Activated naive CD8-positive, alpha-beta T cell treated with anti-CD3 and anti-CD28 coated beads for 36 hours (primary cell): ENCODE measurements around the gene RDH5. TPM values are rescaled to one million over a fixed set of nuclear protein-coding genes. Genes with fewer than 3 reads are reported as not detected.
"Not testable (repeated sequence)": the region's sequence is repeated elsewhere in the genome, so short reads cannot be mapped to it uniquely, and the experiment has no call there.

Experiments used
- DNase-seq: peaks from one replicate; pipeline ENCODE4 v3.0.0; 2021
- H3K27ac Mint-ChIP-seq: one replicate; pipeline ENCODE4 v1.8.0; 2022; ENCODE audit warnings: mild to moderate bottlenecking, moderate library complexity, mixed read lengths
- H3K27me3 Mint-ChIP-seq: one replicate; pipeline ENCODE4 v1.8.0; 2022; ENCODE audit warnings: mild to moderate bottlenecking, mixed read lengths
- H3K36me3 Mint-ChIP-seq: one replicate; pipeline ENCODE4 v1.8.0; 2021; ENCODE audit warnings: mild to moderate bottlenecking, mixed read lengths
- H3K4me1 Mint-ChIP-seq: one replicate; pipeline ENCODE4 v1.8.0; 2021; ENCODE audit warnings: mixed read lengths
- H3K4me3 Mint-ChIP-seq: one replicate; pipeline ENCODE4 v1.8.0; 2022; ENCODE audit warnings: mild to moderate bottlenecking, moderate library complexity, mixed read lengths
- H3K9me3 Mint-ChIP-seq: one replicate; pipeline ENCODE4 v1.8.0; 2022; ENCODE audit warnings: mixed read lengths
- total RNA-seq, 2 experiments: library from RNA; stranded (reverse); gene quantifications; one replicate each; pipeline ENCODE4 v1.2.3, GENCODE V29; 2021

Gene RDH5
- total RNA-seq, 2 experiments from 2014 or later: 4.2 to 6.7 TPM

GRCh38 chr12:55758575-55758974 lies 38.4 kb downstream of the RDH5 start:
- H3K4me1 Mint-ChIP-seq: peaks cover 17% of the 10 kb centered on the region
- DNase-seq, H3K4me3 Mint-ChIP-seq, H3K27ac Mint-ChIP-seq, H3K9me3 Mint-ChIP-seq, H3K27me3 Mint-ChIP-seq: not testable (repeated sequence)
- H3K36me3 Mint-ChIP-seq: peaks cover 15% of the 10 kb centered on the region

- Mint-ChIP-seq H3K36me3 (peaks cover 17% of the 10 kb centered on the region), H3K27ac (peak overlapping the region; percentile 70), H3K9me3 (no peaks in the 10 kb centered on the region), H3K27me3 (no peaks in the 10 kb centered on the region), H3K4me1 (peaks cover 8% of the 10 kb centered on the region), H3K4me3 (no peak overlapping the region)
- no peak for DNase-seq
Measured at GRCh38 chr12:55760663-55761062, 40.5 kb downstream of the RDH5 start.

GRCh38 chr12:55762646-55763045 lies 42.5 kb downstream of the RDH5 start:
- no peak for DNase-seq
- Mint-ChIP-seq H3K27ac (no peak overlapping the region), H3K4me3 (no peak overlapping the region), H3K36me3 (peaks cover 23% of the 10 kb centered on the region), H3K4me1 (peaks cover 8% of the 10 kb centered on the region), H3K9me3 (no peaks in the 10 kb centered on the region), H3K27me3 (no peaks in the 10 kb centered on the region)

GRCh38 chr12:55765736-55766290 lies 45.6 kb downstream of the RDH5 start:
- H3K27me3 Mint-ChIP-seq: no peaks in the 10 kb centered on the region
- H3K4me3 Mint-ChIP-seq: no peak overlapping the region
- H3K9me3 Mint-ChIP-seq: no peaks in the 10 kb centered on the region
- H3K36me3 Mint-ChIP-seq: peaks cover 13% of the 10 kb centered on the region
- peaks cover 6% of the 10 kb centered on the region for H3K4me1 Mint-ChIP-seq
- DNase-seq: no peak
- H3K27ac Mint-ChIP-seq: no peak overlapping the region

- peaks cover 11% of the 10 kb centered on the region for H3K36me3 Mint-ChIP-seq
Measured at GRCh38 chr12:55767156-55767555, 47.0 kb downstream of the RDH5 start.

GRCh38 chr12:55771736-55772135 lies 51.5 kb downstream of the RDH5 start:
- Mint-ChIP-seq H3K27me3 (no peaks in the 10 kb centered on the region), H3K27ac (no peak overlapping the region), H3K4me3 (no peak overlapping the region), H3K4me1 (no peaks in the 10 kb centered on the region), H3K36me3 (peaks cover 11% of the 10 kb centered on the region), H3K9me3 (no peaks in the 10 kb centered on the region)
- no peak for DNase-seq

More at GRCh38 chr12:55767156-55767555, 47.0 kb downstream of the RDH5 start:
- no peak overlapping the region for H3K27ac Mint-ChIP-seq
- no peaks in the 10 kb centered on the region for H3K9me3 Mint-ChIP-seq
- H3K4me1 Mint-ChIP-seq: peaks cover 2% of the 10 kb centered on the region
- no peak for DNase-seq
- H3K27me3 Mint-ChIP-seq: no peaks in the 10 kb centered on the region
- H3K4me3 Mint-ChIP-seq: no peak overlapping the region

Other genes with a start within 250 kb of the RDH5 start
- gene OR6C68, start 228.0 kb upstream of the RDH5 start, total RNA-seq: not detected
- gene OR6C4, start 170.8 kb upstream of the RDH5 start, total RNA-seq: not detected
- not detected for gene OR2AP1, start 147.9 kb upstream of the RDH5 start, total RNA-seq
- gene OR10P1, start 83.5 kb upstream of the RDH5 start, total RNA-seq: not detected
- 1 to 10 TPM; 3.3 to 3.7 TPM for gene ITGA7, start 12.5 kb upstream of the RDH5 start, total RNA-seq
- 10 to 100 TPM; 81.9 to 88.4 TPM for gene BLOC1S1, start 4.3 kb upstream of the RDH5 start, total RNA-seq
- gene CD63, start 8.6 kb downstream of the RDH5 start, total RNA-seq: 100 to 1,000 TPM; 113 to 117 TPM
- 10 to 100 TPM; 11.9 to 12.9 TPM for gene GDF11, start 22.7 kb downstream of the RDH5 start, total RNA-seq
- 100 to 1,000 TPM in 1 of 2 experiments, 10 to 100 TPM in 1; 99.6 to 104 TPM for gene SARNP, start 97.3 kb downstream of the RDH5 start, total RNA-seq
- gene ORMDL2, start 97.6 kb downstream of the RDH5 start, total RNA-seq: 10 to 100 TPM; 29.8 to 32.4 TPM
- gene DNAJC14, start 109.2 kb downstream of the RDH5 start, total RNA-seq: 10 to 100 TPM; 33.1 to 35.5 TPM
- gene MMP19, start 122.5 kb downstream of the RDH5 start, total RNA-seq: not detected
- gene PYM1, start 207.5 kb downstream of the RDH5 start, total RNA-seq: 10 to 100 TPM; 33.3 to 34.9 TPM
- 100 to 1,000 TPM; 236 TPM for gene DGKA, start 210.8 kb downstream of the RDH5 start, total RNA-seq
- under 1 TPM; 0.25 to 0.28 TPM for gene PMEL, start 245.6 kb downstream of the RDH5 start, total RNA-seq
- gene CDK2, start 246.4 kb downstream of the RDH5 start, total RNA-seq: 100 to 1,000 TPM; 111 to 120 TPM